Choroid plexus epithelial cell (primary cell): ENCODE results near the gene PDE8A.
A peak's percentile ranks its signal among the peaks of the same experiment; 100 is the strongest.

Experiments used
- DNase-seq: peaks from one replicate; pipeline ENCODE4 v3.0.0-alpha.2; 2010; ENCODE audit warnings: low read depth
- H3K4me3 ChIP-seq: 2 replicates; pipeline ENCODE4 v1.5.1; 2011; ENCODE audit warnings: low read depth, mild to moderate bottlenecking, control low read depth, low read length, moderate library complexity
- CTCF ChIP-seq: conservative IDR thresholded peaks from 2 replicates; pipeline ENCODE4 v1.5.1; 2011; ENCODE audit warnings: low read depth, mild to moderate bottlenecking, control low read depth, inconsistent platforms, low read length, moderate library complexity

The PDE8A gene

DNA sequence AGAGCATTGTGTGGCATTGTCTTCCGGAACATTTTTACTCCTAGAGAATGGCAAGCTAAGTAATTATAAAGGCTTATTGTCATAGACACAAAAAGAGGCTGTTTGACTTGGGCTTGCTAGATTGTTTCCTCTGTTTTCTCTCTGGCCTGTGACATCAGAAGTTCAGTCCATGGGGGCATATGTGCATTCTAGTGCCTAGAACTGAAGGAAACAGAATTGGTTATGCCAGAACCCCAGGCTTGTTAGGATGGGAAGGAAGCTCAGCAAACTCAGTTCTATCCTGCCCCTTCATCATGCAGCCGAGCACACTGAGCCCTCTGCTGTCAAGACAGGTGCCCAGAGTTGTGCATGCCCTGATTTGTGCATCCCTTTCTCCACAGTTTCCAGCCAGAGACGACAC, 131.3 kb downstream of the PDE8A start:
- H3K4me3 ChIP-seq, result no peak overlapping the region
- DNase-seq, result no peak
- no peak for TF ChIP-seq CTCF

DNA sequence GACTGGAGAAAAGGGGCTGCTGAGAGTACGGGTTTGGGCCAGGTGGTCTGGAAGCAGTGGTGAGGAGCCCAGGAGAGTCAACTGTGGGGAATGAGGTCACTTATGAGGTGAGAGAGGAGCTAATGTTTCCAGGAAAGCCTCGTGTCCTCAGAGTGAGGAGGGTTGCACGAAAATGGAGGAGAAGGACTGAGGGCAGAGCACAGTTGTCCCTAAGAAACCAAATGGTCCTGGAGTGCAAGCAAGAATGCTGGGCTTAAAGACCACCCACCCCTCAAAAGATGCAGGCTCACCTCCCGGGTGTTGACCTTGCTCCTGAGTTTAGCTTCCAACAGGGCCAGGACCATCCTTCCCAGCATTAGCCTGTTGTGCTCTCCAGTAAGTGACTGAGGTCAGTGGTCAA, 133.2 kb downstream of the PDE8A start:
- no peak for TF ChIP-seq CTCF
- no peak overlapping the region for H3K4me3 ChIP-seq

DNA sequence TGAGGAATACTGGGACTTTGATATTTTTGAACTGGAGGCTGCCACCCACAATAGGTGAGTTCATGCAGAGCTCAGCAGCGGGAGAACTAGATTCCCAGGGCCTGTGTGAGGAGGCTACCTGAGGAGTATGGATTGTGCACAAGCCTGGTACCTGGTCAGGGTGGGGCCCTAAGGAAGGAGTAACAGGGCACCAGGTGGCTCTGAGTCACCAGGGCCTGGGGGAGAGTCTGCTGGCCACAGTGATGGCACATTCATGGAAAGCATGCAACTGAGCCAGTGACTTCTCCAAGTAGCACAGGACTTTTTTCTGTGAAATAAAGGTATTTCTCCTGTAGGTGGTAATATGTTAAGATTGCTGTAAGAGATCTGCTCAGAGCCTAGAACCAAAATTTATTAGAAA, 134.4 kb downstream of the PDE8A start:
- H3K4me3 ChIP-seq, result no peak overlapping the region
- no peak for DNase-seq
- no peak for TF ChIP-seq CTCF

More for the DNA sequence above, 133.2 kb downstream of the PDE8A start:
- no peak for DNase-seq

GRCh38 chr15:85116494-85116893, 134.8 kb downstream of the PDE8A start:
- TF ChIP-seq CTCF, result no peak
- H3K4me3 ChIP-seq, result no peak overlapping the region
- DNase-seq, result no peak

- H3K4me3 ChIP-seq, result no peak overlapping the region
- no peak for TF ChIP-seq CTCF
- peak; percentile 23 for DNase-seq
Observed at GRCh38 chr15:85116925-85117646, 135.4 kb downstream of the PDE8A start.

GRCh38 chr15:85118173-85118572, 136.5 kb downstream of the PDE8A start:
- DNase-seq, result no peak
- H3K4me3 ChIP-seq, result no peak overlapping the region
- no peak for TF ChIP-seq CTCF

DNA sequence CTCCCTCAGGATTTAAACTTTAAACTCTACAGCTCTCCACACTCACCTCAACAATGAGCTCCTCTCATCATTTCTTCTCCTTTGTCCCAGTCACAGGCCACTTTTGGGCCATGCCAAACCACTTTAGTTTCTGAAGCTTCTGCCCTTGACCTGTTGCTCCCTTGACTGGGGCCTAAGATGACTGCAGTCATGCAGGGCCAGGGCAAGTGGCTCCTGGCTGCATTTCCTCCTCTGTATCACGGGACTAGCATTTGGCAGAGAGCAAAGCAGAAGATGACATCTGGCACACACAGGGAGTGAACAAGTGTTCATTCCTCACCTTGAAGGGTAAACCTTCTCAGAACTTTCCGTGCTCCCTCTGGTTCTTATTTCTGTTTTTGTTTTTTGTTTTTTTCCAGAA, 136.9 kb downstream of the PDE8A start:
- no peak for TF ChIP-seq CTCF

More for the DNA sequence above, 136.9 kb downstream of the PDE8A start:
- no peak for DNase-seq
- H3K4me3 ChIP-seq, result no peak overlapping the region
